Measurements from ENCODE around the gene DCAF17.

GRCh38 chr2:171522788-171523087 lies 88.7 kb downstream of the DCAF17 start:
- TF ChIP-seq CTCF (conservative IDR thresholded peaks at IDR 0.05; ENCODE audit: low read depth, low read length) (no peak), EZH2 (IDR thresholded peaks at IDR 0.05; ENCODE audit: low read length, unreplicated experiment) (no peak), EZH2phosphoT487 (IDR thresholded peaks at IDR 0.05; ENCODE audit: borderline replicate concordance, low read length) (no peak)

All from PC-3 (cell line).